Heart right ventricle (tissue), 16 donors: Measurements from ENCODE around the gene FAM89B. TPM values are rescaled to one million over a fixed set of nuclear protein-coding genes. Genes with fewer than 3 reads are reported as not detected.

Source experiments
- ATAC-seq, 8 donors: fragments of 200-7000 bp; cut with Tn5 transposase; one replicate each; pipeline ENCODE4 v1.9.1; 2020; ENCODE audit warnings: mild to moderate bottlenecking in 8 of 8, moderate library complexity in 8 of 8, moderate number of reproducible peaks in 1 of 8
- DNase-seq, 2 donors: peaks; one replicate each; pipeline ENCODE4 v3.0.0-alpha.2; 2020
- H3K27ac ChIP-seq, 10 donors: fragments of 200-600 bp; sonication (generic) in 2 of 10; one replicate each; pipeline versions ENCODE4 v1.5.0 to v1.8.0; 2020 to 2022; ENCODE audit warnings: mild to moderate bottlenecking in 3 of 10
- H3K27me3 ChIP-seq, 7 donors: fragments of 200-600 bp; one replicate each; pipeline ENCODE4 v1.8.0; 2021 to 2022; ENCODE audit warnings: mild to moderate bottlenecking in 2 of 7
- H3K36me3 ChIP-seq, 9 donors: fragments of 200-600 bp; sonication (generic) in 1 of 9; one replicate each; pipeline versions ENCODE4 v1.5.0 to v1.8.0; 2020 to 2022; ENCODE audit warnings: mild to moderate bottlenecking in 2 of 9
- H3K4me1 ChIP-seq, 9 donors: fragments of 200-600 bp; sonication (generic) in 1 of 9; one replicate each; pipeline versions ENCODE4 v1.5.0 to v1.8.0; 2020 to 2022; ENCODE audit warnings: mild to moderate bottlenecking in 4 of 9
- H3K4me3 ChIP-seq, 10 donors: fragments of 200-600 bp; sonication (generic) in 2 of 10; one replicate each; pipeline versions ENCODE4 v1.5.0 to v1.8.0; 2020 to 2022; ENCODE audit warnings: mild to moderate bottlenecking in 7 of 10, moderate library complexity in 2 of 10
- H3K9me3 ChIP-seq, 11 donors: fragments of 200-600 bp in 10 of 11; sonication (generic) in 2 of 11; one replicate each; pipeline versions ENCODE4 v1.5.0 to v1.8.0; 2013 to 2022; ENCODE audit warnings: mild to moderate bottlenecking in 2 of 11, control low read depth in 1 of 11, moderate library complexity in 1 of 11
- WGBS, 2 donors: extraction: QIAGEN DNeasy Blood & Tissue Kit; methylation state at CpG; one replicate each; pipeline ENCODE4 v1.1.7; 2013; ENCODE audit warnings: inconsistent platforms in 1 of 2; 5-methylcytosine and 5-hydroxymethylcytosine counted together
- intact Hi-C, 10 donors: fragments of 100-400 bp; cut with DNase I; formaldehyde crosslinking; loops; one replicate each; pipeline versions ENCODE4 v1.11.1 to v1.14.2; 2022
- polyA plus RNA-seq, 2 donors: library from polyadenylated mRNA; stranded (reverse); fragments of 200-250 nt; gene quantifications; one replicate each; pipeline ENCODE4 v1.2.3, GENCODE V29; 2013
- total RNA-seq, 10 donors: library from RNA; stranded (reverse); fragmentation: NEBNext Ultra II Directional in 3 of 10; extraction: Animal tissue kit (Norgen Biotek cat#: 25700) in 3 of 10; gene quantifications; one replicate each; pipeline versions ENCODE4 v1.2.1 to v1.2.4, GENCODE V29; 2021 to 2023
- TF ChIP-seq, protein P1 (sequence below), 9 donors: fragments of 200-600 bp; sonication (generic) in 2 of 9; IDR thresholded peaks; one replicate each; pipeline versions ENCODE4 v1.5.0 to v1.8.0; 2021 to 2022; ENCODE audit warnings: antibody characterized with exemption in 9 of 9, mild to moderate bottlenecking in 5 of 9, moderate library complexity in 1 of 9
- donor health status: Arrhythmogenic right ventricular cardiomyopathy.
- donor health status: ischemic (EF 13 %, LVEDD 7.1; RV severe dilation, severe dysfunction).
- donor health status: healthy with polysubstance abuse.
- donor health status: DM: no; HTN: yes; CAD: no.
- donor health status: DM: no; HTN: no; CAD: no.
- donor health status: ischemic (EF 25% LVEDD 6.9; RV normal size, moderate dysfunction).
- donor health status: ischemic (EF 25% LVEDD 5.7; RV mildly dilated, moderate dysfunction).
- donor health status: healthy.
- donor health status: DM: yes; HTN: yes; CAD: no.
- donor health status: Ischemic cardiomyopathy.
- donor health status: ischemic (EF 35%, LVEDD 5.7; RV mildly dilated, moderate dysfunction).
- donor health status: nonischemic (EF 11% LVEDD 7.7; RV severe dilation, severe dysfunction).
- donor health status: DM: yes; HTN: yes; CAD: no.
- donor health status: PGD.
- donor health status: ischemic (EF 29% LVEDD 5.4; RV normal size, mild dysfunction).
- donor health status: nonischemic (EF 23%, LVEDD 6.1; RV moderate dilation, normal function).

The FAM89B gene
- total and polyA plus RNA-seq, 12 donors = 21.2 to 55.7 (median 33.8) TPM

DNA sequence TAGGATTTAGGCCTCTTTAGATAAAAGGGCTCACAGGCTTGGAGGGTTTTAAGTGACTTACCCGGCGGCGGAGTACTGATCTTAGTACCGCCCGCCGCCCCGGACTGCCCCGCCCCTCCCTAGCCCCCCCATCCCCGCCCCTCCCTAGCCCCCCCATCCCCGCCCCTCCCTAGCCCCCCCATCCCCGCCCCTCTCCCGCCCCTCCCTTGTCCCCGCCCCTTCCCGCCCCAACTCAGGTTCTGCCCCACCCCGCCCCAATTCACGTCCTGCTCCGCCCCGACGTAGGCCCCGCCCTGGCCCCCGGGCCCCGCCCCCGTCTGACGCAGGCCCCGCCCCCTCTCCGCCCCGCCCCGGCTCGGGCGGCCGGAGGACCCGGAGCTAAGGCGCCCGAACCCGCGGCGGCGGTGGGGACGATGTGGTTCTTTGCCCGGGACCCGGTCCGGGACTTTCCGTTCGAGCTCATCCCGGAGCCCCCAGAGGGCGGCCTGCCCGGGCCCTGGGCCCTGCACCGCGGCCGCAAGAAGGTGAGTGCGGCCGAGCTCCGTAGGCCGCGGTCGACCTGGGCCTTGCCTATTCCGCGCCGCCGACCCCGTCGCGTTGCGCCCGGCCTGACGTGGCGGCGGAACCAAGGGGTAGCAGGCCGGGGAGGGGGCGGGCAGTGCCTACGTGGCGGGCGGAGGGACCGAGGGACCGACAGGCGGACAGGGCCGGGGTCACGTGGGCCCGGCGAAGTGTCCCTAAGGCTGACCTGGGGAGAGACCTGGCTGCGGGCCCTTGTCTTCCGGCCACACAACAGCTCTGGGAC is 47.4 kb upstream of the FAM89B start, which contains the start of gene SCYL1:
SCYL1 (plus strand) TSS at position 343 of the 805 bp plus-strand sequence; CDS start at position 414, 71 bp downstream.
- ATAC-seq (peak; percentile 86 to 97 (median 92)), DNase-seq (peak; percentile 78 to 86)
- Histone ChIP-seq H3K36me3 (peaks cover 0 to 40% (median 11%) of the 10 kb centered on the region in 9 donors), H3K27me3 (no peaks in the 10 kb centered on the region), H3K4me1 (peaks cover 9 to 39% (median 24%) of the 10 kb centered on the region in 9 donors), H3K27ac (peak within 1 kb of the TSS; percentile 74 to 98 (median 94)), H3K4me3 (peak within 1 kb of the TSS; percentile 84 to 100 (median 98)), H3K9me3 (no peaks in the 10 kb centered on the region)
- WGBS, 2 donors = 0 to 1% methylated on average over 49 to 82 of the region's 82 CpGs
- intact Hi-C loops = no loop called here
- TF ChIP-seq, protein P1, sequence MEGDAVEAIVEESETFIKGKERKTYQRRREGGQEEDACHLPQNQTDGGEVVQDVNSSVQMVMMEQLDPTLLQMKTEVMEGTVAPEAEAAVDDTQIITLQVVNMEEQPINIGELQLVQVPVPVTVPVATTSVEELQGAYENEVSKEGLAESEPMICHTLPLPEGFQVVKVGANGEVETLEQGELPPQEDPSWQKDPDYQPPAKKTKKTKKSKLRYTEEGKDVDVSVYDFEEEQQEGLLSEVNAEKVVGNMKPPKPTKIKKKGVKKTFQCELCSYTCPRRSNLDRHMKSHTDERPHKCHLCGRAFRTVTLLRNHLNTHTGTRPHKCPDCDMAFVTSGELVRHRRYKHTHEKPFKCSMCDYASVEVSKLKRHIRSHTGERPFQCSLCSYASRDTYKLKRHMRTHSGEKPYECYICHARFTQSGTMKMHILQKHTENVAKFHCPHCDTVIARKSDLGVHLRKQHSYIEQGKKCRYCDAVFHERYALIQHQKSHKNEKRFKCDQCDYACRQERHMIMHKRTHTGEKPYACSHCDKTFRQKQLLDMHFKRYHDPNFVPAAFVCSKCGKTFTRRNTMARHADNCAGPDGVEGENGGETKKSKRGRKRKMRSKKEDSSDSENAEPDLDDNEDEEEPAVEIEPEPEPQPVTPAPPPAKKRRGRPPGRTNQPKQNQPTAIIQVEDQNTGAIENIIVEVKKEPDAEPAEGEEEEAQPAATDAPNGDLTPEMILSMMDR (IDR thresholded peaks at IDR 0.05) = no peak

DNA sequence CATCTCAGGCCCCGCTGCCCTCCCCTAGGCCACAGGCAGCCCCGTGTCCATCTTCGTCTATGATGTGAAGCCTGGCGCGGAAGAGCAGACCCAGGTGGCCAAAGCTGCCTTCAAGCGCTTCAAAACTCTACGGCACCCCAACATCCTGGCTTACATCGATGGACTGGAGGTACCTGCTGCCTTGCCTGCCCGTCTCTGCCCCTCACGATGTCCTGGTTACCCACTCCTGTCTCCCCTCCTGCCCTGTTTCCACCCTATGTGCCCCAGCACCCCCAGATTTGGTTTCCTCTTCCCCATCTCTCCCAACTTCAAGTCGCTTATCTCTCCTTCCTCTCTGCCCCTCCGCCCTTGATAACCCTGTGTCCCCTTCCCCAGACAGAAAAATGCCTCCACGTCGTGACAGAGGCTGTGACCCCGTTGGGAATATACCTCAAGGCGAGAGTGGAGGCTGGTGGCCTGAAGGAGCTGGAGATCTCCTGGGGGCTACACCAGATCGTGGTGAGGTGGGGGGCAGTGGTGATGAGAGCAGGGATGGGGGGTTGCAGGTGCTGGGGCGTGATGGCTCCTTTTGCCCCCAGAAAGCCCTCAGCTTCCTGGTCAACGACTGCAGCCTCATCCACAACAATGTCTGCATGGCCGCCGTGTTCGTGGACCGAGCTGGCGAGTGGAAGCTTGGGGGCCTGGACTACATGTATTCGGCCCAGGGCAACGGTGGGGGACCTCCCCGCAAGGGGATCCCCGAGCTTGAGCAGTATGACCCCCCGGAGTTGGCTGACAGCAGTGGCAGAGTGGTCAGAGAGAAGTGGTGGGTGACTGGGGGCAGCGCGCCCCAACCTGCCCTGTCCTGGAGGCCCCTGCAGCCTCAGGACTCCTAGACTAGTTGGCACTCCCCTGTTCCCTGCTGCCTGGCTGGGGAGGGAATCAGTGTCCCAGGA is 46.5 kb upstream of the FAM89B start:
- no peak for DNase-seq
- intact Hi-C loops = no loop called here

DNA sequence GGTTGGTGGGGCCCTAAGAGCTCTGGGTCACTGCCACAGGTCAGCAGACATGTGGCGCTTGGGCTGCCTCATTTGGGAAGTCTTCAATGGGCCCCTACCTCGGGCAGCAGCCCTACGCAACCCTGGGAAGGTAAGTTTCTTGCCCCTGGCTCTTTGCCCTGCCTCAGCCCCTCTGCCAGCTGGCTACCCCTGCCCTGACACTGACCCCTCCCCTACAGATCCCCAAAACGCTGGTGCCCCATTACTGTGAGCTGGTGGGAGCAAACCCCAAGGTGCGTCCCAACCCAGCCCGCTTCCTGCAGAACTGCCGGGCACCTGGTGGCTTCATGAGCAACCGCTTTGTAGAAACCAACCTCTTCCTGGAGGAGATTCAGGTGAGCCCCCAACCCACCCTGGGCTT is 45.6 kb upstream of the FAM89B start:
- no peaks in the 10 kb centered on the region for H3K9me3 ChIP-seq
- DNase-seq (no peak), ATAC-seq (no peak)
- TF ChIP-seq, protein P1 (IDR thresholded peaks at IDR 0.05) = no peak
- no peaks in the 10 kb centered on the region for H3K27me3 ChIP-seq
- intact Hi-C loops = no loop called here
- H3K4me3 ChIP-seq = no peak overlapping the region
- H3K27ac ChIP-seq = no peak overlapping the region
- H3K36me3 ChIP-seq = peaks cover 0 to 58% (median 28%) of the 10 kb centered on the region in 9 donors
- 92 to 95% methylated on average over 8 of the region's 8 CpGs for WGBS, 2 donors
- H3K4me1 ChIP-seq = peaks cover 9 to 39% (median 24%) of the 10 kb centered on the region in 9 donors

More for the DNA sequence above, 46.5 kb upstream of the FAM89B start:
- H3K27me3 ChIP-seq = no peaks in the 10 kb centered on the region
- peak overlapping the region; percentile 74 to 98 (median 94) for H3K27ac ChIP-seq
- peak overlapping the region; percentile 84 to 100 (median 98) for H3K4me3 ChIP-seq
- peaks cover 0 to 49% (median 18%) of the 10 kb centered on the region in 9 donors for H3K36me3 ChIP-seq
- TF ChIP-seq, protein P1 (IDR thresholded peaks at IDR 0.05) = no peak
- ATAC-seq = peak in 1 of 8 donors; percentile 3
- WGBS, 2 donors = 46 to 47% methylated on average over 31 of the region's 31 CpGs
- H3K4me1 ChIP-seq = peaks cover 9 to 39% (median 24%) of the 10 kb centered on the region in 9 donors
- H3K9me3 ChIP-seq = no peaks in the 10 kb centered on the region

DNA sequence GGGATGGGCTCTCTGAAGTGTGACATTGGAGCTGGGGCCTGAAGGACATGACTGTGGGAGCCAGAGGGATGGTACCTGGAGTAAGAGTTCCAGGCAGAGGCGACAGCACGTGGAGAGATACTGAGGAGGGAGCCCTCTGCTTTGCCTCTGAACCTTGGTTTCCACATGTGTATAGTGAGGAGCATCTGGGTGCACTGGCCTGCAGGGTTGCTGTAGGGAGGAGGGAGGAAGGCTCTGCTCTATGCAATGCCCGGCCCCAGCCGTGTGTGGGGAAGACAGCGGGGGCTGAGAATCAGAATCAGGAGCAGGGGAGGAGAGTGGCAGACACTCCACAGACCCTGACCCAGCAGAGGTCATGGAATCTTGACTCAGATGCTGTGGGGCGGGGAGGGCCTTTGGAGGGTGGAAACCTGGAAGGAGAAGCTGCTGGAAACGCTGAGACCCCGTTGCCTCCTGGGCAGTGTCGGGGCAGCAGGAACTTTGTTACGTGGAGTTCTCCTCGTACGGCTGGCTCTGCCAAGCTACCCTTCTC is 43.5 kb upstream of the FAM89B start:
- ATAC-seq = no peak
- H3K4me1 ChIP-seq = peaks cover 9 to 28% (median 21%) of the 10 kb centered on the region in 9 donors
- WGBS, 2 donors = 84% methylated on average over 12 of the region's 12 CpGs
- TF ChIP-seq, protein P1 (IDR thresholded peaks at IDR 0.05) = no peak
- H3K27me3 ChIP-seq = no peaks in the 10 kb centered on the region
- H3K4me3 ChIP-seq = no peak overlapping the region
- DNase-seq = no peak
- no peak overlapping the region for H3K27ac ChIP-seq
- intact Hi-C loops = no loop called here
- no peaks in the 10 kb centered on the region for H3K9me3 ChIP-seq
- H3K36me3 ChIP-seq = peaks cover 0 to 80% (median 49%) of the 10 kb centered on the region in 9 donors
